Measurements from ENCODE around the gene NTSR1.

Gene NTSR1

GRCh38 chr20:62769346-62770071, 60.9 kb downstream of the NTSR1 start:
- in situ Hi-C loops (cut with MboI; ENCODE audit: low sequenced_read_pairs, unreplicated experiment), result no loop called here
- no peak for DNase-seq (ENCODE audit: low spot score)
- TF ChIP-seq CTCF (IDR thresholded peaks at IDR 0.05; ENCODE audit: borderline replicate concordance, control extremely low read depth, extremely low read depth, insufficient read depth, missing control alignments), result no peak

- in situ Hi-C loops (cut with MboI; ENCODE audit: low sequenced_read_pairs, unreplicated experiment), result no loop called here
- TF ChIP-seq CTCF (IDR thresholded peaks at IDR 0.05; ENCODE audit: borderline replicate concordance, control extremely low read depth, extremely low read depth, insufficient read depth, missing control alignments), result no peak
Observed at GRCh38 chr20:62770111-62770910, 61.7 kb downstream of the NTSR1 start.

GRCh38 chr20:62770916-62771315, 62.3 kb downstream of the NTSR1 start:
- no peak for TF ChIP-seq CTCF (IDR thresholded peaks at IDR 0.05; ENCODE audit: borderline replicate concordance, control extremely low read depth, extremely low read depth, insufficient read depth, missing control alignments)
- in situ Hi-C loops (cut with MboI; ENCODE audit: low sequenced_read_pairs, unreplicated experiment), result no loop called here
- no peak for DNase-seq (ENCODE audit: low spot score)

More at GRCh38 chr20:62770111-62770910, 61.7 kb downstream of the NTSR1 start:
- DNase-seq (ENCODE audit: low spot score), result no peak

- TF ChIP-seq CTCF (IDR thresholded peaks at IDR 0.05; ENCODE audit: borderline replicate concordance, control extremely low read depth, extremely low read depth, insufficient read depth, missing control alignments), result no peak
- in situ Hi-C loops (cut with MboI; ENCODE audit: low sequenced_read_pairs, unreplicated experiment), result no loop called here
- DNase-seq (ENCODE audit: low spot score), result no peak
Observed at GRCh38 chr20:62771396-62772102, 62.9 kb downstream of the NTSR1 start.

GRCh38 chr20:62772103-62772611, 63.5 kb downstream of the NTSR1 start:
- DNase-seq (ENCODE audit: low spot score), result no peak
- no peak for TF ChIP-seq CTCF (IDR thresholded peaks at IDR 0.05; ENCODE audit: borderline replicate concordance, control extremely low read depth, extremely low read depth, insufficient read depth, missing control alignments)
- in situ Hi-C loops (cut with MboI; ENCODE audit: low sequenced_read_pairs, unreplicated experiment), result no loop called here

- in situ Hi-C loops (cut with MboI; ENCODE audit: low sequenced_read_pairs, unreplicated experiment), result no loop called here
- no peak for TF ChIP-seq CTCF (IDR thresholded peaks at IDR 0.05; ENCODE audit: borderline replicate concordance, control extremely low read depth, extremely low read depth, insufficient read depth, missing control alignments)
- DNase-seq (ENCODE audit: low spot score), result no peak
Observed at GRCh38 chr20:62772619-62772989, 64.0 kb downstream of the NTSR1 start.

Data from GM13976 (cell line).